ENCODE data around the gene SLC36A1.

The SLC36A1 gene

DNA sequence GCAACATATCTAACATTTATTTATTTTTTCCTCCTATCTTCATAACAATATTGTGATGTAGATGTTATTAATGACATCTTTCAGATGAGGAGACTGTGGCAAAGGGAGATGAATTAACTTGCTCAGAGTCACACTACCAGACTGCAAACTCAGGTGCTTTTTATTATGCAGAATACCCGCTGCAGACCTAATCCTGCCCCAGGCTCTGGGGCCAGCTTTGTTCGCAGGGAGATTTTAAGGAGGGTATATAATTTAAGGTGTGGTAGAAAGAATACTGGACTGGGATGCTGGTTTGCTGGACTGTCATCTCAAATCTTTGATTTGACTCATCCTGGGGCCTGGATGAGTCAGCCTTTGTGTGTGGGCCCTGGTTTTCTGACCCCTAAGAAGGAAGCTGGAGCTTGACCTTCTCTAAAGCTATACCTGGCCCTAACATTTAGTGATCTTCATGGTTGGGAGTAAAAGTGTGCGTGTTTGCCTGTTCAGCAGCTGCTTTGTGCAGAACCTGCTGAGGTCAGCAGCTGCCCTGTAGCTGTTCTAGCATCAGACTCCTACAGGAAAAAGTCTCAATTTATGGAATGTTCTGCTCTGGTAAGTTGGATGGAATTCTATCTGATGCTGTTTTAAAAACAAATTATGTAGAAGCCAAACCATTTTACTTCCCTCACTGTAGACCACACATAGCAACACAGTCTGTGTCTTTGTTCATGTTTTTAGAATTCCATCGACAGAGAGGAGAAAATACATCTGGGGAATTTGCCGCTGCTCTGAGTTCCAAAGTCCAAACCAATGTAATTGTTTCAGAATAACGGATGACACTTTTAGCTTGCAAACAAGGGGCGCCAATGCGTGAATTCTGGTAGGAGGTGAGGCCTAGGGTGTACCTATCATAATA is 4.5 kb downstream of the SLC36A1 start:
- DNase-seq (ENCODE audit: low read depth in 2 of 2): no peak

GRCh38 chr5:151454166-151454565 is 6.8 kb downstream of the SLC36A1 start:
- DNase-seq (ENCODE audit: low read depth in 2 of 2): no peak

- no peak for DNase-seq (ENCODE audit: low read depth in 2 of 2)
These were observed 7.5 kb downstream of the SLC36A1 start for GRCh38 chr5:151454889-151455288.

DNA sequence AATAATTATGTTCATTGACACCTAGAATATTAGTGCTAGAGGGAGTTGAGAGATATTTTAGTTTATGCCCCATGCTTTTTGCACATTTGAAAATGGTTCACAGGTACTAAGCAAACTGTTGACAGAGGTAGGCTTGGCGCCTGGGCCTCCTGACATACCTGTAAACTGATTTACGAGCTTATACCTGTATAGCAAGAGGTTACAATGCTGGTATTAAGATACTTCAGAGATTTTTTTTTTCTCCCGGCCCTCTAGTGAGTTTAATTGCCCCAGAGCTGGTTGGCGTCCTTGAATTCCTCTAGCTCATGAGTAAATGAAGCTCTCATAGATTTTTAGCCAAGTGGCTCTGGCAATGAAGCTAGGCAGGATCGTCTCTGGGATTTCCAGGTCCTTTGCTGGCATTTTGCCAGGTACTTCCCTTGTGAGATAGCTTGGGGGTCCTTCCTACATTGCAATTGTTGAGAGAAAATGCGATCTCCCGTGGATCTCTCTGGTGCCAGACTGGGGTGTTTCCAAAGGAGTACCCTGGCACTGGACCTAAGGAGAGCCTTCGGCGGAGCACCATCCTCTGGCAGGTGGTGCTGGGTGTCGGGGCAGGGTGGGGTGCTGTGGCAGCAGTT is 9.0 kb downstream of the SLC36A1 start:
- DNase-seq (ENCODE audit: low read depth in 2 of 2): no peak

- DNase-seq (ENCODE audit: low read depth in 2 of 2): no peak
These were observed 10.9 kb downstream of the SLC36A1 start for GRCh38 chr5:151458314-151458713.

DNA sequence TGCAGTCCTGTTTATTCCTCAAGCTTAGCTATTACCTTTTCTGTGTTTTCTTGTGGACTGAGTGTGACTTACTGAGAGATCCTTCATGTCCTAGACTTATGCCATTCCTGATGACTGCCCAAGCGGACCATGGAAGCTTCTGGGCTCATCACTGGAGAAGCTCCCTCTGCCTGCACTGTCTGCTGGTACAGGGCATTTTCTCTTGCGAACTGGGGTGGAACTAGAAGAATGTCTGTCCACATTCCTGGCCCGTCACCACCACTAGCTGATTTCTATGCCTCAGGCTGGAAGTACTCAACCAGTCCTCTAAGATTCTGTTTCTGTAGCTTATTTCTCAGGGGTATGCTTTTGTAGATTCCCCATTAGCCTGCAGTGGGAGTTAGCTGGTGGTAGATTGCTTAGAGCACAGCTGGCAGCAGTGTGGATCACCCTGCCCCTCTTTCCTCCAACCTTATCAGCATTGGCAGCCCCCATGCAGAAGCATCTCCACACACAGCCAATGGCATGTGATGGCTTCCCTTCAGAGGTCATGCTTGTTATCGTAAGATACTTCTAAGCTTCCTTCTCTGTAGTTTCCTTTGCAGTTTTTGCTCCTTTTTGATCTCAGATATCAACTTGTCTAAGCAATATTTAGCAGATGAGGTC is 12.4 kb downstream of the SLC36A1 start:
- DNase-seq (ENCODE audit: low read depth in 2 of 2): no peak

GRCh38 chr5:151461312-151461711 is 13.9 kb downstream of the SLC36A1 start:
- DNase-seq (ENCODE audit: low read depth in 2 of 2): no peak

DNA sequence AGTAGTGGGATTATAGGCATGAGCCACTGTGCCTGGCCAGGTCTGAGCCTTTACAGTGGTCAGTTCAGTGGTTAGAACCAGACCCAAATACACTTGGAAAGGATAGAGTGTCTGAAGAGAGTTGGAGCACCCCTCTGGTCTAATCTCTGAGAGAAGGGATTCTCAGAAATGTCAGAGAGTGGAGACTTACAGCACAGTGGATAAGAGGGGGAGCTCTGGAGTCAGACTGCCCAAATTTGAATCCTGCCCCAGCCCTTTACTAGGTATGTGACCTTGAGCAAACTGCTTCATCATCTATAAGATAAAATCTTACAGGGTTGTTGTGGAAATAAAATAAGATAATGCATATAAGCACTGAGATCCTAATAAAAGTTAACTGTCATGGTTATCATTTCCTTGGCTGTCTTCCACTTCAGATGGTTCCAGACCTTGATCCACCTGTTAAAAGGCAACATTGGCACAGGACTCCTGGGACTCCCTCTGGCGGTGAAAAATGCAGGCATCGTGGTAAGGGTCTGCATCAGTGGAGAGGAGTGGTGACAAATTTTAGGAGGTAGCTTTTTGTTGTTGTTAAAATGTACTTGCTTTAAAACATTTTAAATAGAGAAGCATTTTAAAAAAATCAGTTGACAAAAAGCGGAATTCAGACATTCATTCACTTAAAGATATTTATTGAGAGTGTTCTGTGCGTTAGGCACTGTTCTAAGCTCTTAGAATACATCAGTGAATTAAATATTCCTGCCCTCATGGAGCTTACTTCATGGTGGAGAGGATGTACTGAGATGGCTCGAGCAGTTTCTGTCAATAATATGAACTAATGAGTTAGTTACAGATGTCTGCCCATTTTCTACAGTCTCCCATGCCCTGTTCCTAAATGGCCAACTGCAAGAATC is 16.0 kb downstream of the SLC36A1 start:
- DNase-seq (ENCODE audit: low read depth in 2 of 2): no peak

- DNase-seq (ENCODE audit: low read depth in 2 of 2): no peak
These were observed 16.7 kb downstream of the SLC36A1 start for GRCh38 chr5:151464101-151464500.

DNA sequence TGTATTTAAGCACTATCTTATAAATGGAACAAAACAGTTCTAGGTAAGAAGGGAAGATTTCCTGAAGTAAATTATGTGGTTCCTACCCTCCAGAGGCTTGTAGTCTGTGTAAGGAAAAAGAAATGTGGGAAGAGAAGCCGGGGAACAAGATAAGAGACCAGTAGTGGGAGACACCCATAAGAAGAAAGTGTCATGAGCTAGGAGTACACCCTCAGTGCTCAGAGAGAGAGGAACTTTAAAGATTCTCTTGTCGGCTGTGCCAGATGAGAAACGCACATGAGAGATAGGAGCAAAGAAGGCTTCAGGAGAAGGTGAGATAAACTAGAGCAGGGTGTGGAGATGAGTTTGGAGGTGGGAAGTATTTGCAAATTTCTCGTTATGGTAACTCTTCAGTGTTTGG is 18.1 kb downstream of the SLC36A1 start:
- no peak for DNase-seq (ENCODE audit: low read depth in 2 of 2)

DNA sequence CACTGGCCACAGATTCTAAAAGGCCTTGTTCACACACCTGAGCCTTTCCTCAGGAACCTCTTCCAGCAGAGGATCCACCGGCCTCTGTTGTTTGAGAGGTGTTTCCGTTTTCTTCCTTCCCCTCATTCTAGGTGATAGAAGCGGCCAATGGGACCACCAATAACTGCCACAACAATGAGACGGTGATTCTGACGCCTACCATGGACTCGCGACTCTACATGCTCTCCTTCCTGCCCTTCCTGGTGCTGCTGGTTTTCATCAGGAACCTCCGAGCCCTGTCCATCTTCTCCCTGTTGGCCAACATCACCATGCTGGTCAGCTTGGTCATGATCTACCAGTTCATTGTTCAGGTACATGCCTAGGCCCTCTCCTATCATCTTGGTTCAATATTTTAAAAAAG is 20.2 kb downstream of the SLC36A1 start:
- no peak for DNase-seq (ENCODE audit: low read depth in 2 of 2)

GRCh38 chr5:151469386-151469785 is 22.0 kb downstream of the SLC36A1 start:
- no peak for DNase-seq (ENCODE audit: low read depth in 2 of 2)

- DNase-seq (ENCODE audit: low read depth in 2 of 2): no peak
These were observed 22.6 kb downstream of the SLC36A1 start for GRCh38 chr5:151469992-151470391.

GRCh38 chr5:151470439-151470838 is 23.0 kb downstream of the SLC36A1 start:
- DNase-seq (ENCODE audit: low read depth in 2 of 2): no peak

DNA sequence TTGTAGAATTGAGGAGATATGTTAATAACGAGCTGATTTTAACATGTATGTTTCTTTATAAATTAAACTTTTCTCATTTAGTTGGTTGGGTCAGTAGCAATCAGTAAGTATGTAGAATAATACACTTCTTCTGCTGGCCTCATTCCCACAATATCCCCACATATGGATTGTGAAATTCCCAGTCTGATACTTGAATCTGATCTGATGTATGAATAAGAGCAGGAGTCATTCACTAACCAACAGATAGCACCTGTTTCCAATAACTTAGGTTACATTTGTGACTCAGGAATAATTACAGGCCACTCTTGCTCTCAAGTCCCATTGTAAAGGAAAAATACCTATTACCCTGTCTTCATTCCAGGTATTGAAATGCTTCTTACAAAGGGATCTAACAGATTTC is 23.9 kb downstream of the SLC36A1 start:
- DNase-seq (ENCODE audit: low read depth in 2 of 2): no peak

GRCh38 chr5:151474799-151475198 is 27.4 kb downstream of the SLC36A1 start:
- no peak for DNase-seq (ENCODE audit: low read depth in 2 of 2)

DNA sequence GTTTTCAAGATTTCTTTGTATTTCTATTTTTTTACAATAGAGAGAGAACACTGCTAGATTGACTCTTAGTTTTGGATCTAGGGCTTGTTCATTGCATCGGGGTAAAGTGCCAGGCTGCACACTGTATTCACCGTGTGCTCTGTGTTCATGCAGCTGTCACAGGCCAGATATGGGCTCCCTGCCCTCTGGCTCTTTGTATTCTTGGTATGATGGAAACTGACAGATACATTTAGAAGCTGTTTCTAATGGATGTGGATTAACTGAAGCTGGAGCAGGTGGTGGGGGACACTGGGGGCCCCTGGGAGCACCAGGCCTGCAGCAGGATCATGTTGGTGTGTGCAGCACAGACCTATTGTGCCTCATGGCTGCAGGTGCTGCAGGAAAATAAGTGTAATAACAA is 28.0 kb downstream of the SLC36A1 start:
- DNase-seq (ENCODE audit: low read depth in 2 of 2): no peak

DNA sequence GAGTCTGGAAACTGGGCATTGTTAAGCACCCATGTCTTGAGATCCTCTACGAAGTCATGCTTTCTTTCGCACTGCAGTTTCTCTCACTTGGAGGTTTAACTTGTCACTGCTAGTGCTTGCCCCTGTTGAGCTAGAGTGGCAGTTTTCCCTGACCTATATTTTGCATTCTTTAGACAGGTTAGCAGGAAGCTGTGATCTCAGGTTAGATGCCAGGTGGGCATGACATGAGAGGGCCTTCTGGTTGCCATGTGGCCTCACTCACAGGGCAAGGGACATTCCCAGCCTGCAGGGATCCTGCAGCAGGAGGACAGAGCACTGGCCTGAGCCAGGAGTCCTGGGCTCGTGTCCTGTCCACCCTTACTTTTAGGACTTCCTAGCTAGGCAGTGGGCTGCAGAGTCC is 28.6 kb downstream of the SLC36A1 start:
- DNase-seq (ENCODE audit: low read depth in 2 of 2): no peak

GRCh38 chr5:151477101-151477500 is 29.7 kb downstream of the SLC36A1 start:
- no peak for DNase-seq (ENCODE audit: low read depth in 2 of 2)

- DNase-seq (ENCODE audit: low read depth in 2 of 2): no peak
These were observed 33.2 kb downstream of the SLC36A1 start for GRCh38 chr5:151480384-151481293.

DNA sequence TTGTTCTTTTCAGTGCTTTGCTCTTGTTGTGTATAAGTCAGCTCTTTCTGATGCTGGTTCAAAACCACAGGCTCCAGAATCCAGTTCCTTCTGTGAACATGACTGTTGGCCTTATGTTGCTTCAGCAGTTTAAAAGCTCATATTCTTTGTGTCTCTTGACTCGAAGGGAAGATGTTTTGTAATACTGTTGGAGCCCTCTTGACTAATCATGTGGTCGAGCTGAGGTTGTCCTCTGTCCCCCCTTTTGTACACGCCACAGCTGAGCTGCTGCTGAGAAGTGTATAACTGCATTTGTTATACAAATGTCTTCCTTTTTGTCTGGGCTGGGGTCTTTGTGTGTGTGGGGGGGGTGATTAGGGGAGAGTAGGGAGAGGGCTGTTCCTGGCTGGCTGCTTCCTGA is 35.8 kb downstream of the SLC36A1 start:
- DNase-seq (ENCODE audit: low read depth in 2 of 2): no peak

Measured in stimulated activated CD8-positive, alpha-beta memory T cell treated with anti-CD3 and anti-CD28 coated beads, Interleukin-2, amount 100 ng/mL, for 1 hour (primary cell).